Stimulated activated CD4-positive, alpha-beta T cell treated with anti-CD3 and anti-CD28 coated beads, TNF-alpha, amount 100 ng/mL, for 48 hours (primary cell): ENCODE data around the gene RASGEF1C.
A peak's percentile ranks its signal among the peaks of the same experiment; 100 is the strongest.

Source experiments
- DNase-seq, 3 donors: peaks; one replicate each; pipeline ENCODE4 v3.0.0-alpha.2; 2020; ENCODE audit warnings: low read depth in 3 of 3

The RASGEF1C gene

GRCh38 chr5:180083529-180084060, 125.4 kb downstream of the RASGEF1C start:
- DNase-seq, result no peak

GRCh38 chr5:180082633-180083420, 126.2 kb downstream of the RASGEF1C start:
- no peak for DNase-seq

GRCh38 chr5:180081481-180081880, 127.5 kb downstream of the RASGEF1C start:
- no peak for DNase-seq

- DNase-seq, result peak in 2 of 3 donors; percentile 28 to 36
Measured at GRCh38 chr5:180080486-180081280, 128.3 kb downstream of the RASGEF1C start.

- DNase-seq, result no peak
Measured at GRCh38 chr5:180079702-180080466, 129.1 kb downstream of the RASGEF1C start.

GRCh38 chr5:180078348-180078747, 130.7 kb downstream of the RASGEF1C start:
- no peak for DNase-seq

- no peak for DNase-seq
Measured at GRCh38 chr5:180077594-180078284, 131.3 kb downstream of the RASGEF1C start.

GRCh38 chr5:180075703-180076102, 133.3 kb downstream of the RASGEF1C start:
- no peak for DNase-seq

- DNase-seq, result no peak
Measured at GRCh38 chr5:180074462-180074861, 134.5 kb downstream of the RASGEF1C start.

- DNase-seq, result no peak
Measured at GRCh38 chr5:180072556-180072955, 136.5 kb downstream of the RASGEF1C start.

GRCh38 chr5:180072256-180072548, 136.8 kb downstream of the RASGEF1C start:
- no peak for DNase-seq

- DNase-seq, result peak; percentile 77 to 86 (median 79)
Measured at GRCh38 chr5:180071531-180072255, 137.3 kb downstream of the RASGEF1C start, which contains the start of gene RNF130. Gene RNF130 (minus strand): TSS chr5:180071759. CDS start chr5:180071702, 57 bp downstream.

GRCh38 chr5:180070756-180071530, 138.1 kb downstream of the RASGEF1C start:
- DNase-seq, result no peak

GRCh38 chr5:180069589-180070247, 139.3 kb downstream of the RASGEF1C start:
- DNase-seq, result no peak

GRCh38 chr5:180068519-180069090, 140.4 kb downstream of the RASGEF1C start:
- DNase-seq, result no peak

GRCh38 chr5:180067986-180068385, 141.0 kb downstream of the RASGEF1C start:
- DNase-seq, result no peak

GRCh38 chr5:180060192-180060591, 148.8 kb downstream of the RASGEF1C start:
- DNase-seq, result no peak

GRCh38 chr5:180059326-180059725, 149.7 kb downstream of the RASGEF1C start:
- DNase-seq, result no peak

GRCh38 chr5:180056153-180056552, 152.9 kb downstream of the RASGEF1C start:
- DNase-seq, result no peak
